VCaP (cell line): Measurements from ENCODE around the gene C2orf92.

ENCODE experiments used
- H3K27ac ChIP-seq: fragments of 450-650 bp; 2 replicates; pipeline ENCODE4 v1.5.1; 2017
- TF ChIP-seq, protein P1 (sequence below): fragments of 450-650 bp; conservative IDR thresholded peaks from 2 replicates; pipeline ENCODE4 v1.5.1; 2017; ENCODE audit warnings: mild to moderate bottlenecking, moderate library complexity

C2orf92 gene

GRCh38 chr2:97688062-97688827 is 18.7 kb downstream of the C2orf92 start:
- TF ChIP-seq, protein P1, sequence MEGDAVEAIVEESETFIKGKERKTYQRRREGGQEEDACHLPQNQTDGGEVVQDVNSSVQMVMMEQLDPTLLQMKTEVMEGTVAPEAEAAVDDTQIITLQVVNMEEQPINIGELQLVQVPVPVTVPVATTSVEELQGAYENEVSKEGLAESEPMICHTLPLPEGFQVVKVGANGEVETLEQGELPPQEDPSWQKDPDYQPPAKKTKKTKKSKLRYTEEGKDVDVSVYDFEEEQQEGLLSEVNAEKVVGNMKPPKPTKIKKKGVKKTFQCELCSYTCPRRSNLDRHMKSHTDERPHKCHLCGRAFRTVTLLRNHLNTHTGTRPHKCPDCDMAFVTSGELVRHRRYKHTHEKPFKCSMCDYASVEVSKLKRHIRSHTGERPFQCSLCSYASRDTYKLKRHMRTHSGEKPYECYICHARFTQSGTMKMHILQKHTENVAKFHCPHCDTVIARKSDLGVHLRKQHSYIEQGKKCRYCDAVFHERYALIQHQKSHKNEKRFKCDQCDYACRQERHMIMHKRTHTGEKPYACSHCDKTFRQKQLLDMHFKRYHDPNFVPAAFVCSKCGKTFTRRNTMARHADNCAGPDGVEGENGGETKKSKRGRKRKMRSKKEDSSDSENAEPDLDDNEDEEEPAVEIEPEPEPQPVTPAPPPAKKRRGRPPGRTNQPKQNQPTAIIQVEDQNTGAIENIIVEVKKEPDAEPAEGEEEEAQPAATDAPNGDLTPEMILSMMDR: no peak
- H3K27ac ChIP-seq: no peak overlapping the region

DNA sequence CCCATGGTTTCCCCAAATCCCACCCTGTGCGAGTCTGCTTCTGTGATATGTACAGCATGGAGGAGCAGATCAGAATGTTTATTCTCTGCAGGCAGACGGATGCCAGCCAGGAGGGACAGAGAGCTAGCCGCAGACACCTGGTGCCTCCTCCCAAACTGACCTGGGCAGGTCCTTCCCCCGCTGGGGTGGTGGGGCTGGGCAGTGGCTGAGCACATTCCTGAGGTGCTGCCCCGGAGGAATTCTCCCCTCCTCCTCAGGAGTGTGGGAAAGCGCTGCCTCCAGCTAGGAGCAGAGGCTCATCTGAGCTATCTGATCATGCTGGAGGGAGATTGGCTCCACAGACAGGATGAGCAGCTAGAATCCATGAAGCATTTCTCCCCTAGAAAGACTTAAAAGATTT is 21.7 kb downstream of the C2orf92 start:
- TF ChIP-seq, protein P1: no peak
- no peak overlapping the region for H3K27ac ChIP-seq

GRCh38 chr2:97693476-97693875 is 24.0 kb downstream of the C2orf92 start:
- TF ChIP-seq, protein P1: no peak
- H3K27ac ChIP-seq: no peak overlapping the region

- TF ChIP-seq, protein P1: no peak
- no peak overlapping the region for H3K27ac ChIP-seq
Measured at GRCh38 chr2:97695744-97696143, 26.2 kb downstream of the C2orf92 start.

DNA sequence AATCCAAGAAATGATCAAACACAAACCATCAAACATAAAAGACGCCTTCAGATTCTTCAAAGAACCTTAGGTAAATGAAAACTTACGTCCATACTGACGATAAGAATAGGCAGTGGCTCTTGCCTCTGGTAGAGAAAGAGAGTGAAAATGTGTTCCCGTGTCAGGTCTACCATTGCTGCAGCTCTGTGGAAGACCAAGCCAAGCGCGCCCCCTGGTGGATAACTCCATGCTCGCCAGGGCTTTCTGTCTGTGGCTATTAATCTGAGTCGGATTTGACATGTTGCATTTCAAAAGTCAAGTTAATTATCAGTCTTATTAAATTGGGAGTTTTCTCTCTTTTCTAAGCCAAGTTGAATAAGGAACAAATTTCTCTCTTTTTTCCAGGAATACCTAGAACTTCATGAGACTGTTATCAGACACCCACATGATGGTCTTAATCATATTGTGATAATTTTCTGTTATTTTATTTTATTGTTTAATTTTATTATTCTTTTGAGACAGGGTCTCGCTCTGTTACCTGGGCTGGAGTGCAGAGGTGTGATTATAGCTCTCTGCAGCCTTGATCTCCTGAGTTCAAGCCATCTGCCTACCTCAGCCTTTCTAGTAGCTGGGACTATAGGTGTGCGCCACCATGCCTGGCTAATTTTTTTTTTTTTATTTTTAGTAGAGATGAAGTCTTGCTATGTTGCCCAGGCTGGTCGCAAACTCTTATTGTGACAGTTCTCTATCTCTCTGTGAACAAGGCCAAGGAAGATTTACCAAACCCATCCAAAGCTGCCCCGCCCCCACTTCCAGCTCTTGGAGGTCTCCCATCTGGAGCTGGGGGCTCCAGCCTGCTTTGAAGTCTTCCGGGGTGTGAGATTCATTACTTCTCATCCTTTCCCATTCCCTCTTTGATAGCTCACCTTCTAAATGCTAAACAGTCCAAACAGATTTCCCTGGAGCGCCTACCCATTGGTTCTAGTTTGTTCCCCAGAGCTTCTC is 28.0 kb downstream of the C2orf92 start:
- TF ChIP-seq, protein P1: peak; percentile 92

DNA sequence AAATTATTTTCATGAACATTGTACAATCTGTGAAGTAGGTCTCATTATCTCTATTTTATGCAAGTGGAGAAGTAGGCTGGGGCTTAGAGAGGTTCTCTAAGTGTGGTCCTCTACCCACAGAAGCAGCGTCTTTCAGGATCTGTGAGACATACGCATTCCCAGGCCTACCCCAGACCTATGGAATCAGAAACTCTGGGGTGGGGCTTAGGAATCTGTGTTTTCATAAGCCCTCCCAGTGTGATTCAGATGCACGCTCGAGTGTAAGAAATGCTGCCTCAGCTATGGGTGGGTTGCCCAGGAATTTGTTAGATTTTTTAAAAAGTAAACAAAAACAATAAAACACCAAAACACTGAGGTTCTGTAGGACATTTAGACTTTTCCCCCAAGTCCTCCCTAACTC is 29.0 kb downstream of the C2orf92 start:
- TF ChIP-seq, protein P1: no peak
- H3K27ac ChIP-seq: no peak overlapping the region

More for the DNA sequence above, 28.0 kb downstream of the C2orf92 start:
- no peak overlapping the region for H3K27ac ChIP-seq
